PFSK-1 (cell line): ENCODE measurements around the gene GNAS.

Experiments used
- FOXP2 ChIP-seq: optimal IDR thresholded peaks from 2 replicates; pipeline ENCODE3; 2011; ENCODE audit warnings: borderline replicate concordance, control low read depth, inconsistent platforms; ENCODE audit not compliant: insufficient read depth; ENCODE audit errors: extremely low read length, extremely low read depth
- POLR2AphosphoS5 ChIP-seq: IDR thresholded peaks from 2 replicates; pipeline ENCODE4 v1.6.1; 2012; ENCODE audit warnings: low read depth, mild to moderate bottlenecking, control low read depth, low read length, moderate library complexity
- REST ChIP-seq, 2 experiments: IDR thresholded peaks; 2 replicates each; pipeline versions ENCODE4 v1.6.1 to v1.8.0; 2011 to 2012; ENCODE audit warnings: low read depth in 2 of 2, low read length in 2 of 2, control low read depth in 1 of 2, inconsistent platforms in 1 of 2, mild to moderate bottlenecking in 1 of 2, moderate library complexity in 1 of 2; ENCODE audit not compliant: insufficient read depth in 1 of 2
- SIN3A ChIP-seq: IDR thresholded peaks from 2 replicates; pipeline ENCODE4 v1.6.1; 2012; ENCODE audit warnings: mild to moderate bottlenecking, low read length, moderate library complexity, borderline replicate concordance; ENCODE audit not compliant: insufficient read depth
- TAF1 ChIP-seq: IDR thresholded peaks from 2 replicates; pipeline ENCODE4 v1.6.1; 2012; ENCODE audit warnings: low read length, control low read depth, borderline replicate concordance; ENCODE audit not compliant: insufficient read depth

The GNAS gene

GRCh38 chr20:58828136-58828535 is 24.4 kb upstream of the GNAS start:
- no peak for TF ChIP-seq FOXP2
- no peak for TF ChIP-seq REST (IDR thresholded peaks at IDR 0.05; ENCODE audit: insufficient read depth in 1 of 2, low read depth in 2 of 2, low read length in 2 of 2)
- no peak for TF ChIP-seq SIN3A
- no peak for TF ChIP-seq POLR2AphosphoS5
- no peak for TF ChIP-seq TAF1

GRCh38 chr20:58829531-58829941 is 23.0 kb upstream of the GNAS start:
- no peak for TF ChIP-seq TAF1
- no peak for TF ChIP-seq FOXP2
- TF ChIP-seq POLR2AphosphoS5, result no peak
- TF ChIP-seq REST (IDR thresholded peaks at IDR 0.05; ENCODE audit: insufficient read depth in 1 of 2, low read depth in 2 of 2, low read length in 2 of 2), result no peak

- TF ChIP-seq SIN3A (no peak), TAF1 (no peak), FOXP2 (no peak), REST (IDR thresholded peaks at IDR 0.05; ENCODE audit: insufficient read depth in 1 of 2, low read depth in 2 of 2, low read length in 2 of 2) (no peak), POLR2AphosphoS5 (no peak)
These were observed 20.1 kb upstream of the GNAS start for GRCh38 chr20:58832457-58832856.

GRCh38 chr20:58833921-58834320 is 18.6 kb upstream of the GNAS start:
- no peak for TF ChIP-seq FOXP2
- no peak for TF ChIP-seq POLR2AphosphoS5
- no peak for TF ChIP-seq SIN3A
- no peak for TF ChIP-seq REST (IDR thresholded peaks at IDR 0.05; ENCODE audit: insufficient read depth in 1 of 2, low read depth in 2 of 2, low read length in 2 of 2)
- no peak for TF ChIP-seq TAF1

- TF ChIP-seq POLR2AphosphoS5, result no peak
These were observed 17.3 kb upstream of the GNAS start for GRCh38 chr20:58835231-58835630.
